ENCODE results near the gene PHAX.
A peak's percentile ranks its signal among the peaks of the same experiment; 100 is the strongest.
"Not testable (repeated sequence)": the region's sequence is repeated elsewhere in the genome, so short reads cannot be mapped to it uniquely, and the experiment has no call there.

PHAX gene, protein sequence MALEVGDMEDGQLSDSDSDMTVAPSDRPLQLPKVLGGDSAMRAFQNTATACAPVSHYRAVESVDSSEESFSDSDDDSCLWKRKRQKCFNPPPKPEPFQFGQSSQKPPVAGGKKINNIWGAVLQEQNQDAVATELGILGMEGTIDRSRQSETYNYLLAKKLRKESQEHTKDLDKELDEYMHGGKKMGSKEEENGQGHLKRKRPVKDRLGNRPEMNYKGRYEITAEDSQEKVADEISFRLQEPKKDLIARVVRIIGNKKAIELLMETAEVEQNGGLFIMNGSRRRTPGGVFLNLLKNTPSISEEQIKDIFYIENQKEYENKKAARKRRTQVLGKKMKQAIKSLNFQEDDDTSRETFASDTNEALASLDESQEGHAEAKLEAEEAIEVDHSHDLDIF

DNA sequence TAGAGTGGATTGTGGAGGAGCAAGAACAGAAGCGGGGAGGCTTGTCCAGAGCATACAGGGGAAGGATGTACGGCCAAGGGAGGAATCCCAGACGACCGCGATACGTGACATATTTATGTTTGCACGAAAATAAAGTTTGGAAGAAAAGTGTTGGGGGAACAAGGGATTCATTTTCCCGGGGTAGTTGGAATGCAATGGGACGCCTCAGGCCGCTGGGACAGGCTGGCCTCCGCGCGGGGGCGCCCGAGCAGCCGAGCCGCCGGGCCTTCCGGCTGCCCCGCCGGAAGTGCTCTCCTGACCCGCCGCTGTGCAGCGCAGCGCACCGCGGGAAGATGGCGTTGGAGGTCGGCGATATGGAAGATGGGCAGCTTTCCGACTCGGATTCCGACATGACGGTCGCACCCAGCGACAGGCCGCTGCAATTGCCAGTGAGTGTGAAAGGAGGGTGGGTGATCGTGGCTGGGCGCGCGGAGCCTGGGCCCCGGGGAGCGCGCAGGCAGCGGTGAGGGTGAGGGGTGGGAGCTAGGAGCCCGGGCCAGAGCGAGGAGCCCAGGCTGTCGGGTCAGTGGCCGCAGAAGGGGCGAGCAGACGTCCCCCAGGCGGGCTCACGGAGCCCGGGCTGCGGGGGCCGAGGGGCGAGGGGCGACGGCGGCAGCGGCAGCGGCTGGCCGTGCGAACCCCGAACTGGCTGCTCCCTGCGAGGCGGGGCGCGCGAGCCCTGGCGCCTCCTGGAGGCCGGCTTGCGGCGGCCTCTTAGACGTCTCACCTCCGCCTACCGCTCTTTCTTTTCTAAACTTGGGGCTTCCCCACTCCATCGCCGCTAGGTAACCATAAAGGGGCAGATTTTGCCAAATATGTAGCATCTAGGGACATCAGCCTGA lies at the start of gene PHAX:
Gene PHAX (plus strand): TSS at position 317 of the 881 bp plus-strand sequence. CDS start 16 bp downstream, at position 333.
- DNase-seq (ENCODE audit: low read depth in 1 of 2, low spot score in 1 of 2): peak; percentile 45 to 62

DNA sequence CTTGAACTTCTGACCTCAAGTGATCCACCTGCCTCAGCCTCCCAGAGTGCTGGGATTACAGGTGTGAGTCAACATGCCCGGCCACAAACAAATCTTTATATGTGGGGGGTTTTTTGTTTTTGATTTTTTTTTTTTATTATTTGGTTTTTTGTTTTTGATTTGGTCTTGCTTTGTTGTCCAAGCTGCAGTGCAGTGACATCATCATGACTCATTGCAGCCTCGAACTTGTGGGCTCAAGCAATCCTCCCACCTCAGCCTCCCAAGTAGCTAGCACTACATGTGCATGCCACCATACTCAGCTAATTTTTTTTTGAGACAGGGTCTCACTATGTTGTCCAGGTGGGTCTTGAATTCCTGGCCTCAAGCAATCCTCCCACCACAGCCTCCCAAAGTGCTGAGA lies 48.1 kb upstream of the PHAX start:
- no peak for DNase-seq (ENCODE audit: low read depth in 1 of 2, low spot score in 1 of 2)

DNA sequence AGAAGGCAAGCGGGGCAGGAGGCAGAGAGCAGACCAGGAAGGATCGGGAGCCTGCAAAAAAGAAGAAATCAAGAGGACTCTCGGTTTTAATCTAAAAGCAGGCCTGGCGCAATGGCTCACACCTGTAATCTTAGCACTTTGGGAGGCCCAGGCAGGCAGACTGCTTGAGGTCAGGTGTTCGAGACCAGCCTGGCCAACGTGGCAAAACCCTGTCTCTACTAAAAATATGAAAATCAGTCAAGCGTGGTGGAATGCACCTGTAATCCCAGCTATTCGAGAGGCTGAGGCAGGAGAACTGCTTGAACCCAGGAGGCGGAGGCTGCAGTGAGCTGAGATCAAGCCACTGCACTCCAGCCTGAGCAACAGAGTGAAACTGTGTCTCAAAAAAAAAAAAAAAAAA lies 45.6 kb upstream of the PHAX start:
- DNase-seq (ENCODE audit: low read depth in 1 of 2, low spot score in 1 of 2): not testable (repeated sequence)

GRCh38 chr5:126561908-126562307 lies 38.8 kb upstream of the PHAX start:
- DNase-seq (ENCODE audit: low read depth in 1 of 2, low spot score in 1 of 2): no peak

DNA sequence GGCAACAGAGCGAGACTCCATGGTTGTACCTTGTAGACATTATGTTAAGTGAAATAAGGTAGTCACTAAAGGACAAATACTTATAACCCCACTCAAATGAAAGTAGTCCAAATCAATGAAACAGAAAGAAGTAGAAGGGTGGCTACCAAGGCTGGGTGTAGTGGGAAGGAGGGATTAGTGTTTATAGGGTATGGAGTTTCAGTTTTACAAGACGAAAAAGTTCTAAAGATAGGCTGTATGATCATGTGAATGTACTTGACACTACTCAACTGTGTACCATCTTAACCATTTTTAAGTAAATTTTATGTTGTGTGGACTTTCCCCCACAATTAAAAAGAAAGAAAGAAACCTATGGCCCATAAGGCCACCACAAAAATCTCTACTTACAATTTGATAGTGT lies 37.9 kb upstream of the PHAX start:
- no peak for DNase-seq (ENCODE audit: low read depth in 1 of 2, low spot score in 1 of 2)

DNA sequence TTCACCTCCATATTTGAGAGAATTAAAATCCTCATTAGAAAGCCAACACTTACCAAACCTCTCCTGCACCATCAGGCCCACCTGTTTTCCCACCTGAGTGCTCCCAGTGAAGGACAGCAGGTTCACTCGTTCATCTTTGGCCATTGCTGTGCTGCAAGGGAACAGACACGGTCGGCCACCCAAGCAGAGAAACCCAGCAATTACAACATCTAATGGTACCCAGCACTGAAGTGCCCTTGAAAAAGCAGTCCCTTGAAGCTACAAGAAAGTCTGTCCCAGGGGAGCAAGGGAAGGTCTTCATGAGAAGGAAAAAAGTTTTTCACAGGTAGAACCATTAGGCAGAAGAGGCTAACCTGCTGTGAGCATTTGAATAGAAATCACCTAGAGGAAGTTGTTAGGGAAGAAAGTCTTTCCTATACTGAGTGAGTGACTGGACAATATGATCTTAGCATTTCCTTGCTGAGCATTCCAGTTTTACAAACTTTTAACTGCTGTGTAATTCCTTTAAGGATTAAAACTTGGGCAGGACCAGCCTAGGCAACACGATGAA lies 32.5 kb upstream of the PHAX start:
- DNase-seq (ENCODE audit: low read depth in 1 of 2, low spot score in 1 of 2): no peak

DNA sequence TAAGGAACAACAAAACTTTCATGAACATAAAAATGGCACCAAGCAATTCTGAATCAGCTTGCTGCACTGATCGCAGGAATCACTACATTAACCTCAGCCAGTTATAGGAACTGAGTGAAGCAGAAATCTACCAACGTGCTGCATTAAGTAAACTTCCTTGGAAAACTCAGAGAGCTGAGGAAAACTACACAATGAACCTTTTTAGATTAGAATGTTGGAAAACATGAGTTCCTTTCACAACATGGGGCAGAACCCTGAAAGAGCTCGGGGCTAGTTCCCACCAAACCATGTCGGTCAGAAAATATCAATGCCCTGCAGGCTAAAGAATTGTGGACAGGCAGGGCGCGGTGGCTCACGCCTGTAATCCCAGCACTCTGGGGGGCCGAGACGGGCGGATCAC lies 25.1 kb upstream of the PHAX start:
- DNase-seq (ENCODE audit: low read depth in 1 of 2, low spot score in 1 of 2): no peak

DNA sequence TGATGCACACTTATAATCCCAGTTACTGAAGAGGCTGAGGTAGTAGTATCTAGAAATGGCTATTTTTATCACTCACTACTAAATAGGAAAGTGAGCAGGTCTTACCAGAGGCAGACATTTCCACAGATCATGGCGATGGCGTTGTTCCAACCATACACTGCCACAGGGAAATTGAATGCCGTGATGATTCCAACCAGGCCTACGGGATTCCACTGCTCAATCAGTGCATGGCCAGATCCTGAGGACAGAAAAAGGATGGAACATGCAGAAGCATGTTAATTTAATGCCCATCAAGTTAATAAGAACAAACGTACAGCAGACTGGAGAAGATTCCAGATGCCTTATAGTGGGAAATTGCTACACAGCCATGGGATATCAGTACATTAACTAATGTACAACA lies 23.8 kb upstream of the PHAX start:
- DNase-seq (ENCODE audit: low read depth in 1 of 2, low spot score in 1 of 2): no peak

DNA sequence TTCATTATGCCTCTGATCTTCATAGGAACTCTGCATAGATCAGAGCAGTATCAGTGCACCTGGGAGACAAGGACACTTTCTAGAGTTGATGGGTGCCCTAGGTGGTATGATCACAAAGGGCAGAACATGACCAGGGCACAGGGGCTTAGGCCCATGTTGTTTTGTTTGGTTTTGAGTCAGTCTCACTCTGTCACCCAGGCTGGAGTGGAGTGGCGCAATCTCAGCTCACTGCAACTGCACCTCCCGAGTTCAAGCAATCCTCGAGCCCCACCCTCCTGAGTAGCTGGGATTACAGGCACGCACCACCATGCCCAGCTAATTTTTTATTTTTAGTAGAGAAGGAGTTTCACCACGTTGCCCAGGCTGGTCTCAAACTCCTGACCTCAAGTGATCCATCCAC lies 23.3 kb upstream of the PHAX start:
- no peak for DNase-seq (ENCODE audit: low read depth in 1 of 2, low spot score in 1 of 2)

- DNase-seq (ENCODE audit: low read depth in 1 of 2, low spot score in 1 of 2): no peak
Measured at GRCh38 chr5:126579716-126580115, 21.0 kb upstream of the PHAX start.

- no peak for DNase-seq (ENCODE audit: low read depth in 1 of 2, low spot score in 1 of 2)
Measured at GRCh38 chr5:126583761-126584160, 17.0 kb upstream of the PHAX start.

DNA sequence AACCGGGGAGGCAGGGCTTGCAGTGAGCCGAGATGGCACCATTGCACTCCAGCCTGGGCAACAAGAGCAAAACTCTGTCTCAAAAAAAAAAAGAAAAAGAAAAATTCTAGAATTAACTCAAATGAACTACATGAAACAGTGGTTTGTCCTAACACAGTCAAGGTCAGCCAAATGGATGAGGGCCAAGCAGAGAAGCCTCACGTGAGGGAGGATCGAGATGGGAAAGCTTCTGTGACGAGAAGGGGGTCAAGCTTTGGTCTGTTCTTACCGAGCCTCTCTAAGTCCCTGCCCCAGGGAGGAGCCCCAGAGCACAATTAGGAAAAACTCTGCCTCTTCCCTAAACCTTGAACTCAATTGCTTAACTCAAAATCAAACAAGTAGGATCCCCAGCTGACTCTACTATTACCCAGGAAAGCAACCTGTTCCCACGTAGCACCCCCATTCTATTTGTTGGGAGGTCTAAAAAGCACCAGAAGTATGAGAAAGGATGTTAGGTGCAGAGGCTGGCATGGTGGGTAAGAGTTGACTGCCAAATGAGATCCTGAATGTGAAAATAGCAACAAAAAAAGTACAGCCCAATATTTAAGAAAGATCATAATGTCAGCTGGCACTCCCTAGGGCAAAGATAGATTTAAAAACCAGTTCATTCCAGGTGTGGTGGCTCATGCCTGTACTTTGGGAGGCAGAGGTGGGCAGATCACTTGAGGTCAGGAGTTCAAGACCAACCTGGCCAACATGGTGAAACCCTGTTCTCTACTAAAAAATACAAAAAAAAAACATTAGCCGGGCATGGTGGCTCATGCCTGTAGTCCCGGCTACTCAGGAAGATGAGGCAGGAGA lies 13.0 kb upstream of the PHAX start:
- DNase-seq (ENCODE audit: low read depth in 1 of 2, low spot score in 1 of 2): no peak

DNA sequence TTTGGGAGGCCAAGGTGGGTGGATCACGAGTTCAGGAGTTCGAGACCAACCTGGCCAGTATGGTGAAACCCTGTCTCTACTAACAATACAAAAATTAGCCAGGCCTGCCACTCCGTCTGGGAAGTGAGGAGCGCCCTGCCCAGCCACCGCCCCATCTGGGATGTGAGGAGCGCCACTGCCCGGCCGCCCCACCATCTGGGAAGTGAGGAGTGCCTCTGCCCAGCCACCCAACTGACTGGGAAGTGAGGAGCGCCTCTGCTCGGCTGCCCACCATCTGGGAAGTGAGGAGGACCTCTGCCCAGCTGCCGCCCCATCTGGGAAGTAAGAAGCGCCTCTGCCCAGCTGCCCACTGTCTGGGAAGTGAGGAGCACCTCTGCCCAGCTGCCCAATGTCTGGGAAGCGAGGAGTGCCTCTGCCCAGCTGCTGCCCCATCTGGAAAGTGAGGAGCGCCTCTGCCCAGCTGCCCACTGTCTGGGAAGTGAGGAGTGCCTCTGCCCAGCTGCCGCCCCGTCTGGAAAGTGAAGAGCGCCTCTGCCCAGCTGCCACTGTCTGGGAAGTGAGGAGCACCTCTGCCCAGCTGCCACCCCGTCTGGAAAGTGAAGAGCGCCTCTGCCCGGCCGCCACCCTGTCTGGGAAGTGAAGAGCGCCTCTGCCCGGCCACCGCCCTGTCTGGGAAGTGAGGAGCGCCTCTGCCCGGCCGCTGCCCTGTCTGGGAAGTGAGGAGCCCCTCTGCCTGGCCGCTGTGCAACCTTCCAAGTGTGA lies 11.0 kb upstream of the PHAX start:
- no peak for DNase-seq (ENCODE audit: low read depth in 1 of 2, low spot score in 1 of 2)

- no peak for DNase-seq (ENCODE audit: low read depth in 1 of 2, low spot score in 1 of 2)
Measured at GRCh38 chr5:126591549-126591948, 9.2 kb upstream of the PHAX start.

DNA sequence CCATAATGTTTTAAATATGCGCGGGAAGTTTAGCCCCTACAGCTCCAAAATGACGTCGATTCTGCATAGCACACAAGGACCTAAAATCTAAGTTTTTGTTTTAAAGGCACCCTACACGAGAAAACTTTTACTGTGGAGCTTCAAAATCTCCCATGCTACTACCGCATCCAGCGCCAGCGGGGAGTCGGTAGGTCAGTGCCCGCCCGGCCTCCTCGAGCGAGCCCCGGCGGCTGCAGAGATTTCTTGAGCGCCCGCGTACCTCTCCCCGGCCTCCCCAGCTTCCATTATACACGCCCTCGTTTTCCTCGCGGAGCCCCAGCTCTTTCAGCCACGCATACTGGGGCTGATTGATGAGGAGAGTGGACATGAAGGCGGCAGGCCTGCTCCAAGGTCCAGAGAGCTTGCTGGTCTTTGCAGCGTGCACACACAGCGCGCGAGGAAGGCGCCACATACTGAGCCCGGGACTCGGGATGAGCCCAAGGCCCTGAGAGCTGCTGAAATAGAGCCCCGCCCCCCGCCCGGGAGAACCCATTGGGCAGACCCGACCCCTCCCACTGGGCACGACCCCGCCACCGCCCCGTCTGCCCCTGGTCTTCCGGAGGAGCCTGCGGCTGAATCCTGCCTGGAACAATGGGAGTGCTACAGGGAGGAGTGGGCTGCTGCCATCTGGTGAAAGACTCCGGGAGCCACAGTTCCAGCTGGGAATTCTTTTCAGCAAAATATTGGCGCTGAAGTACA lies 5.8 kb upstream of the PHAX start, which contains the start of gene ALDH7A1:
Gene ALDH7A1 (minus strand): TSS at position 472 of the 738 bp plus-strand sequence. CDS start 21 bp downstream, at position 451.
- peak in 1 of 2 donors; percentile 13 for DNase-seq (ENCODE audit: low read depth in 1 of 2, low spot score in 1 of 2)

GRCh38 chr5:126595486-126596083 lies 5.2 kb upstream of the PHAX start:
- DNase-seq (ENCODE audit: low read depth in 1 of 2, low spot score in 1 of 2): no peak

DNA sequence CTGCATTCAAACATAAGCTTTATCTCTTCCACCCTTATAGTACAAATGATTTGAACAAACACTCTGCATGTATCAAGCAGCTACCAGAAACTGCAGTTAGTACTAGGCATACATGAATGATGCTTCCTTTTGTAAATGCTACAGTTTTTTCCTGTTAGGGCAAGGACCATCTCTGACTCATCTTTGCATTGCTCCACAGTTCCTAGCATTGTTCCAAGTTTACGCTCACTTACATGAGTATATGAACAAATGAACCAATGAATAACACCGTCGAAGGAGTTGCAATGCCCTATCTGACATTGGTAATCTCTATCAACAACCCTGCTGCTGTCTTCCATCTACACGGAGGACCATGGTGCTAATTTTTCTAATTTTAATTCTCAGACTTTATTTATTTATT lies 3.6 kb upstream of the PHAX start:
- DNase-seq (ENCODE audit: low read depth in 1 of 2, low spot score in 1 of 2): no peak

DNA sequence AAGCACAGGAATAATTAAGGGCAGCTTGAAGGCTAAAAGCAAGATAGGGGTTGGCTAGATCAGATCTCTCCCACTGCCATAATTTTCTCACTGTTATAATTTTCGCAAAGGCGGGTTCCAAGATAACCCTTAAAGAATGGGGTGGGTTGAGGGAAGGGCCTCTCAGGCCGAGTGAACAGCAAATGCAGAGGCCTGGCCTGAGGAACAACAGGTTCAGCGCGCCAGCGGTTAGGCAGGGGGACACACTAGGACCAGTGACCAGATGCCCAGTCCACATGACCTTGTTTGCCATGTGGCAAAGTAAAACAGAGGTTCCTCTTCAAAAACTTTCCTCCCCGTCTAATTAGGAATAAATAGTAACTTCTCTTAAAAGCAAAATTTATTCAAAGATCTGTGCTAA lies 1.2 kb upstream of the PHAX start:
- DNase-seq (ENCODE audit: low read depth in 1 of 2, low spot score in 1 of 2): no peak

Data from stimulated activated CD4-positive, alpha-beta T cell treated with anti-CD3 and anti-CD28 coated beads, Interleukin-15, amount 100 ng/mL, for 1 hour (primary cell).